HL-60 (cell line): Measurements from ENCODE around the gene FNIP1.

Experiments used
- GABPA ChIP-seq: IDR thresholded peaks from 2 replicates; pipeline ENCODE4 v1.6.1; 2012; ENCODE audit warnings: low read depth
- POLR2AphosphoS5 ChIP-seq: IDR thresholded peaks from 2 replicates; pipeline ENCODE4 v1.6.1; 2012; ENCODE audit warnings: low read depth
- TF ChIP-seq, protein P1 (sequence below): IDR thresholded peaks from one replicate; pipeline ENCODE4 v1.5.1; 2011; ENCODE audit warnings: low read length, control low read depth, inconsistent platforms; ENCODE audit not compliant: insufficient read depth

DNA sequence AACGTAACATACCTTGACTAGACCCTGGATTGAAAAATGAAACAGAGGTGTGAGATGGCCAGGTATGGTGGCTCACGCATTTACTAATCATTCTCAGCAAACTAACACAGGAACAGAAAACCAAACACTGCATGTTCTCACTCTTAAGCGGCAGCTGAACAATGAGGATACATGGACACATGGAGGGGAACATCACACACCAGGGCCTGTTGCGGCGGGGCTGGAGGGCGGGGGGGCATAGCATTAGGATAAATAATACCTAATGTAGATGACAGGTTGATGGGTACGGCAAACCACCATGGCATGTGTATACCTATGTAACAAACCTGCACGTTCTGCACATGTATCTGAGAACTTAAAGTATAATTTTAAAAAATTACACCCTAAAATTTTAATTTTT lies 177.7 kb downstream of the FNIP1 start:
- TF ChIP-seq, protein P1, sequence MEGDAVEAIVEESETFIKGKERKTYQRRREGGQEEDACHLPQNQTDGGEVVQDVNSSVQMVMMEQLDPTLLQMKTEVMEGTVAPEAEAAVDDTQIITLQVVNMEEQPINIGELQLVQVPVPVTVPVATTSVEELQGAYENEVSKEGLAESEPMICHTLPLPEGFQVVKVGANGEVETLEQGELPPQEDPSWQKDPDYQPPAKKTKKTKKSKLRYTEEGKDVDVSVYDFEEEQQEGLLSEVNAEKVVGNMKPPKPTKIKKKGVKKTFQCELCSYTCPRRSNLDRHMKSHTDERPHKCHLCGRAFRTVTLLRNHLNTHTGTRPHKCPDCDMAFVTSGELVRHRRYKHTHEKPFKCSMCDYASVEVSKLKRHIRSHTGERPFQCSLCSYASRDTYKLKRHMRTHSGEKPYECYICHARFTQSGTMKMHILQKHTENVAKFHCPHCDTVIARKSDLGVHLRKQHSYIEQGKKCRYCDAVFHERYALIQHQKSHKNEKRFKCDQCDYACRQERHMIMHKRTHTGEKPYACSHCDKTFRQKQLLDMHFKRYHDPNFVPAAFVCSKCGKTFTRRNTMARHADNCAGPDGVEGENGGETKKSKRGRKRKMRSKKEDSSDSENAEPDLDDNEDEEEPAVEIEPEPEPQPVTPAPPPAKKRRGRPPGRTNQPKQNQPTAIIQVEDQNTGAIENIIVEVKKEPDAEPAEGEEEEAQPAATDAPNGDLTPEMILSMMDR: no peak
- TF ChIP-seq POLR2AphosphoS5: no peak
- TF ChIP-seq GABPA: no peak
